ENCODE data around the gene SCUBE3.

The SCUBE3 gene

DNA sequence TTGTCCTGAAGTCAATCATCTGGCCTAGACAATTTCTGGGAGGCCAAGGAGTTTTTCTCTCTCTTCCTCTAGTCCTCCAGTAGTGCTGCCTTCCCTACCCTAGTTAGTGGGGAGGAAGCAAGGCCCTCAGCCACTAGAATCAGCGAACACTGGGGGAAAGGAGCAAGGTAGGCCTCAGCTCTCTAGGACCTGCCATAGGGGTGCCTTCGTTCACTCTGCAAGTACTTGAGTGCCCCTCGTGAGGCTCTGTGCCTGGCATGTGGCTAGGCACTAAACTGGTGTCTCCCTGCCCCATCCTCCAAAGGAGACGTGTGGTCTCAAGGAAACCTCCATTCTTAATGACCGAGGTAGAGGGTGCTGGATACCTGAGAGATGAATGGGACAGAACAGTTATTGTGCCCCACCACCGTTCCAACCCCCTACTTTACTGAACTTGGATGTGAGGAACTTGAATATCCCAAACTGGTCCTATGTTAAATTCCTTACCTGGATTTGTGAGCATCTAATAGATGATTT, 84.9 kb downstream of the SCUBE3 start:
- DNase-seq (ENCODE audit: extremely low read depth, low read depth) = no peak
- TF ChIP-seq, protein P1, sequence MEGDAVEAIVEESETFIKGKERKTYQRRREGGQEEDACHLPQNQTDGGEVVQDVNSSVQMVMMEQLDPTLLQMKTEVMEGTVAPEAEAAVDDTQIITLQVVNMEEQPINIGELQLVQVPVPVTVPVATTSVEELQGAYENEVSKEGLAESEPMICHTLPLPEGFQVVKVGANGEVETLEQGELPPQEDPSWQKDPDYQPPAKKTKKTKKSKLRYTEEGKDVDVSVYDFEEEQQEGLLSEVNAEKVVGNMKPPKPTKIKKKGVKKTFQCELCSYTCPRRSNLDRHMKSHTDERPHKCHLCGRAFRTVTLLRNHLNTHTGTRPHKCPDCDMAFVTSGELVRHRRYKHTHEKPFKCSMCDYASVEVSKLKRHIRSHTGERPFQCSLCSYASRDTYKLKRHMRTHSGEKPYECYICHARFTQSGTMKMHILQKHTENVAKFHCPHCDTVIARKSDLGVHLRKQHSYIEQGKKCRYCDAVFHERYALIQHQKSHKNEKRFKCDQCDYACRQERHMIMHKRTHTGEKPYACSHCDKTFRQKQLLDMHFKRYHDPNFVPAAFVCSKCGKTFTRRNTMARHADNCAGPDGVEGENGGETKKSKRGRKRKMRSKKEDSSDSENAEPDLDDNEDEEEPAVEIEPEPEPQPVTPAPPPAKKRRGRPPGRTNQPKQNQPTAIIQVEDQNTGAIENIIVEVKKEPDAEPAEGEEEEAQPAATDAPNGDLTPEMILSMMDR (IDR thresholded peaks at IDR 0.05; ENCODE audit: low read depth, low read length) = no peak

DNA sequence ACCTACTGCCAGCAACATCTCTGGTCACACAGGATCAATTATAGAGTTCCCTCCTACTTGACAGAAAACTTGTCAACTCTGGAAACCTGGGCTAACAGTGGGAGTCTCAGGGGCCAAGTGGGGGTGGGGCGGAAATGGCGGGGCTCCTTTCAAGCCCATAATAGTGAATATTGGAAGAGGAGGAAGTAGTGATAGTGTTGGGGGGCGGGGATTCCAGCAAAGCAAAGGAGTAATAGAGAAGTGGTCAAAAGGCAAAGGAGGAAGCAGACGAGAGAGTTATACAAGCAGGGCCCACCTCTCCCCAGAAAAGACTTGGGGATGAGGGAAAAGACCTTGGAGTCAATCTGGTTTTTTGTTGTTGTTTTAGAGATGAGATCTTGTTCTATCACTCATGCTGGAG, 85.9 kb downstream of the SCUBE3 start:
- DNase-seq (ENCODE audit: extremely low read depth, low read depth) = no peak
- TF ChIP-seq, protein P1 (IDR thresholded peaks at IDR 0.05; ENCODE audit: low read depth, low read length) = no peak

DNA sequence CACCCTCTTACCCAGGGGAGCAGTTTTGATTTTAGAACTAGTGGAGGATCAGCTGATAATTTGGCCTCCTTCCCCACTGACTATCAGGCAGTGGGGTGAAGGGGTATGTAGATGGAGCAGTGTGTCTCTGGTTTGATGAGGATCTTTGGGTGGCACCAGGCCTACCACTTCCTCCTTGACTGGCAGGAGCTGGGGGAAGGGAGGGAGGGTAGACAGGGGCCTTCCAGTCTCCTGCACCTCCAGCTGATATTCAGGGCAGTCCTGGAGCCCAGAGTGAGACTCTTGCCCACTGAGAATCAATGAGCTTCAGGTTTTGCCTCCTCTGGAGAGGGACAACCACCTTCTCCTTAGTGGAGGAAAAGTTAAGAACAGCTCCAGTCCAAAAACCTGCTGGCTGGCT, 87.1 kb downstream of the SCUBE3 start:
- TF ChIP-seq, protein P1 (IDR thresholded peaks at IDR 0.05; ENCODE audit: low read depth, low read length) = no peak
- DNase-seq (ENCODE audit: extremely low read depth, low read depth) = no peak
